Measurements from ENCODE around the gene ACP6.
A peak's percentile ranks its signal among the peaks of the same experiment; 100 is the strongest.

ACP6 gene

GRCh38 chr1:147651466-147651865 is 18.9 kb downstream of the ACP6 start:
- TF ChIP-seq CTCF (IDR thresholded peaks at IDR 0.05; ENCODE audit: low read depth, low read length, missing control alignments): no peak
- no peak for DNase-seq (ENCODE audit: extremely low read depth, low read depth)
- H3K4me3 ChIP-seq (replicated peaks; ENCODE audit: low read depth, low read length): no peak overlapping the region

- DNase-seq (ENCODE audit: extremely low read depth, low read depth): no peak
- no peak overlapping the region for H3K4me3 ChIP-seq (replicated peaks; ENCODE audit: low read depth, low read length)
- TF ChIP-seq CTCF (IDR thresholded peaks at IDR 0.05; ENCODE audit: low read depth, low read length, missing control alignments): no peak
Measured at GRCh38 chr1:147648933-147649332, 21.4 kb downstream of the ACP6 start.

GRCh38 chr1:147647796-147648633 is 22.3 kb downstream of the ACP6 start:
- H3K4me3 ChIP-seq (replicated peaks; ENCODE audit: low read depth, low read length): no peak overlapping the region
- TF ChIP-seq CTCF (IDR thresholded peaks at IDR 0.05; ENCODE audit: low read depth, low read length, missing control alignments): no peak
- DNase-seq (ENCODE audit: extremely low read depth, low read depth): no peak

GRCh38 chr1:147643974-147644373 is 26.4 kb downstream of the ACP6 start:
- no peak overlapping the region for H3K4me3 ChIP-seq (replicated peaks; ENCODE audit: low read depth, low read length)
- DNase-seq (ENCODE audit: extremely low read depth, low read depth): no peak
- no peak for TF ChIP-seq CTCF (IDR thresholded peaks at IDR 0.05; ENCODE audit: low read depth, low read length, missing control alignments)

GRCh38 chr1:147641695-147642592 is 28.4 kb downstream of the ACP6 start:
- TF ChIP-seq CTCF (IDR thresholded peaks at IDR 0.05; ENCODE audit: low read depth, low read length, missing control alignments): peak; percentile 91
- peak; percentile 19 for DNase-seq (ENCODE audit: extremely low read depth, low read depth)
- no peak overlapping the region for H3K4me3 ChIP-seq (replicated peaks; ENCODE audit: low read depth, low read length)

GRCh38 chr1:147641291-147641690 is 29.0 kb downstream of the ACP6 start:
- no peak overlapping the region for H3K4me3 ChIP-seq (replicated peaks; ENCODE audit: low read depth, low read length)
- TF ChIP-seq CTCF (IDR thresholded peaks at IDR 0.05; ENCODE audit: low read depth, low read length, missing control alignments): no peak

More at GRCh38 chr1:147641291-147641690, 29.0 kb downstream of the ACP6 start:
- no peak for DNase-seq (ENCODE audit: extremely low read depth, low read depth)

All from HFF-Myc (cell line).